GM18873 (cell line): ENCODE results near the gene CACNA1B.

Experiments
- ATAC-seq: cut with Tn5 transposase; IDR thresholded peaks from one replicate; pipeline ENCODE4 v1.9.1; 2021; ENCODE audit warnings: mild to moderate bottlenecking, moderate library complexity, moderate number of reproducible peaks; ENCODE audit not compliant: unreplicated experiment, low FRiP score

Gene CACNA1B

GRCh38 chr9:137956688-137957385, 79.3 kb downstream of the CACNA1B start:
- ATAC-seq: no peak

GRCh38 chr9:137959641-137960411, 82.2 kb downstream of the CACNA1B start:
- no peak for ATAC-seq

- no peak for ATAC-seq
These were observed 82.9 kb downstream of the CACNA1B start for GRCh38 chr9:137960496-137960895.

GRCh38 chr9:137963525-137963924, 85.9 kb downstream of the CACNA1B start:
- no peak for ATAC-seq

GRCh38 chr9:137965177-137965795, 87.7 kb downstream of the CACNA1B start:
- ATAC-seq: no peak

- ATAC-seq: no peak
These were observed 89.8 kb downstream of the CACNA1B start for GRCh38 chr9:137967280-137967953.

GRCh38 chr9:137968235-137968634, 90.7 kb downstream of the CACNA1B start:
- ATAC-seq: no peak

GRCh38 chr9:137969008-137969407, 91.4 kb downstream of the CACNA1B start:
- no peak for ATAC-seq

- ATAC-seq: no peak
These were observed 92.1 kb downstream of the CACNA1B start for GRCh38 chr9:137969685-137970084.

- ATAC-seq: no peak
These were observed 92.5 kb downstream of the CACNA1B start for GRCh38 chr9:137970098-137970497.

- no peak for ATAC-seq
These were observed 93.3 kb downstream of the CACNA1B start for GRCh38 chr9:137970686-137971476.

- no peak for ATAC-seq
These were observed 94.0 kb downstream of the CACNA1B start for GRCh38 chr9:137971477-137972138.

GRCh38 chr9:137972355-137972987, 94.9 kb downstream of the CACNA1B start:
- ATAC-seq: no peak

GRCh38 chr9:137972988-137973470, 95.4 kb downstream of the CACNA1B start:
- ATAC-seq: no peak

GRCh38 chr9:137973829-137974416, 96.3 kb downstream of the CACNA1B start:
- no peak for ATAC-seq

GRCh38 chr9:137974746-137975526, 97.4 kb downstream of the CACNA1B start:
- ATAC-seq: no peak

- no peak for ATAC-seq
These were observed 97.9 kb downstream of the CACNA1B start for GRCh38 chr9:137975527-137975913.
